Upper lobe of left lung (tissue), 6 donors: ENCODE measurements around the gene ARHGAP15. TPM values are rescaled to one million over a fixed set of nuclear protein-coding genes. Genes with fewer than 3 reads are reported as not detected.
"Not testable (repeated sequence)": the region's sequence is repeated elsewhere in the genome, so short reads cannot be mapped to it uniquely, and the experiment has no call there.

Source experiments
- ATAC-seq, 2 donors: fragments of 200-7000 bp; cut with Tn5 transposase; one replicate each; pipeline ENCODE4 v1.9.1; 2022; ENCODE audit warnings: mild to moderate bottlenecking in 2 of 2, moderate library complexity in 2 of 2; ENCODE audit not compliant: low FRiP score in 2 of 2
- DNase-seq, 2 donors: peaks; one replicate each; pipeline ENCODE4 v3.0.0-alpha.2; 2019 to 2020
- H3K27ac ChIP-seq, 4 donors: fragments of 200-600 bp; sonication (generic); one replicate each; pipeline ENCODE4 v1.5.1; 2016 to 2019
- H3K27me3 ChIP-seq, 4 donors: fragments of 200-600 bp; sonication (generic); one replicate each; pipeline ENCODE4 v1.5.1; 2017 to 2019
- H3K36me3 ChIP-seq, 4 donors: fragments of 200-600 bp; sonication (generic); one replicate each; pipeline ENCODE4 v1.5.1; 2016 to 2019
- H3K4me1 ChIP-seq, 4 donors: fragments of 200-600 bp; sonication (generic); one replicate each; pipeline ENCODE4 v1.5.1; 2018 to 2019
- H3K4me3 ChIP-seq, 4 donors: fragments of 200-600 bp; sonication (generic); one replicate each; pipeline ENCODE4 v1.5.1; 2017 to 2019; ENCODE audit warnings: mild to moderate bottlenecking in 2 of 4, moderate library complexity in 1 of 4
- H3K9me3 ChIP-seq, 4 donors: fragments of 200-600 bp; sonication (generic); one replicate each; pipeline ENCODE4 v1.5.1; 2018 to 2019
- CTCF ChIP-seq, 6 experiments: fragments of 450-650 bp in 4 of 6; fragments of 200-600 bp in 2 of 6; sonication (generic) in 2 of 6; IDR thresholded peaks; one replicate each; pipeline ENCODE4 v1.5.1; 2016 to 2019; ENCODE audit warnings: antibody characterized with exemption in 6 of 6
- EP300 ChIP-seq, 4 donors: sonication (generic); formaldehyde crosslinking; IDR thresholded peaks; one replicate each; pipeline ENCODE4 v1.5.1; 2017; ENCODE audit warnings: antibody characterized with exemption in 4 of 4, control low read depth in 2 of 4
- POLR2A ChIP-seq, 4 donors: fragments of 450-650 bp; IDR thresholded peaks; one replicate each; pipeline ENCODE4 v1.5.1; 2016 to 2017; ENCODE audit warnings: antibody characterized with exemption in 4 of 4, mild to moderate bottlenecking in 2 of 4
- POLR2AphosphoS5 ChIP-seq, 2 donors: sonication (generic); formaldehyde crosslinking; IDR thresholded peaks; one replicate each; pipeline ENCODE4 v1.5.1; 2017; ENCODE audit warnings: antibody characterized with exemption in 2 of 2
- WGBS, 2 donors: methylation state at CpG; one replicate each; pipeline ENCODE4 v1.1.5; 2017 to 2018; 5-methylcytosine and 5-hydroxymethylcytosine counted together
- total RNA-seq, 6 donors: library from RNA; depleted of rRNA in 4 of 6; stranded (reverse); fragments of >200 nt in 4 of 6; gene quantifications; one replicate each; pipeline versions ENCODE4 v1.1.0 to v1.2.1, GENCODE V29; 2016 to 2021
- donor health status: DM: no; HTN: no; CAD: no; lungs with moderate emphysema.
- donor health status: DM: no; HTN: yes; CAD: no; lungs with severe emphysema.

The ARHGAP15 gene
- total RNA-seq, 6 donors from 2014 or later: 11.9 to 57.6 (median 17.5) TPM

- ATAC-seq: no peak
- no peak for DNase-seq
- H3K27me3 ChIP-seq: no peaks in the 10 kb centered on the region
- H3K27ac ChIP-seq: no peak overlapping the region
- no peaks in the 10 kb centered on the region for H3K36me3 ChIP-seq
- H3K4me3 ChIP-seq: no peak overlapping the region
- TF ChIP-seq CTCF (IDR thresholded peaks at IDR 0.05) (no peak), POLR2AphosphoS5 (IDR thresholded peaks at IDR 0.05) (no peak), EP300 (IDR thresholded peaks at IDR 0.05) (no peak), POLR2A (IDR thresholded peaks at IDR 0.05) (no peak)
- no peaks in the 10 kb centered on the region for H3K4me1 ChIP-seq
- H3K9me3 ChIP-seq: no peaks in the 10 kb centered on the region
Measured at GRCh38 chr2:143532061-143532460, 402.8 kb downstream of the ARHGAP15 start.

GRCh38 chr2:143533846-143534245 is 404.6 kb downstream of the ARHGAP15 start:
- no peaks in the 10 kb centered on the region for H3K27me3 ChIP-seq
- H3K4me1 ChIP-seq: no peaks in the 10 kb centered on the region
- TF ChIP-seq EP300 (IDR thresholded peaks at IDR 0.05) (no peak), POLR2AphosphoS5 (IDR thresholded peaks at IDR 0.05) (no peak), POLR2A (IDR thresholded peaks at IDR 0.05) (no peak), CTCF (IDR thresholded peaks at IDR 0.05) (no peak)
- no peaks in the 10 kb centered on the region for H3K9me3 ChIP-seq
- ATAC-seq: no peak
- 90 to 93% methylated on average over 4 of the region's 4 CpGs for WGBS, 2 donors
- no peak for DNase-seq
- no peaks in the 10 kb centered on the region for H3K36me3 ChIP-seq
- no peak overlapping the region for H3K4me3 ChIP-seq
- H3K27ac ChIP-seq: no peak overlapping the region

- ATAC-seq (no peak), DNase-seq (no peak)
- Histone ChIP-seq H3K4me1 (no peaks in the 10 kb centered on the region), H3K9me3 (no peaks in the 10 kb centered on the region), H3K27ac (no peak overlapping the region), H3K4me3 (no peak overlapping the region), H3K36me3 (no peaks in the 10 kb centered on the region), H3K27me3 (no peaks in the 10 kb centered on the region)
- TF ChIP-seq EP300 (IDR thresholded peaks at IDR 0.05) (no peak), POLR2AphosphoS5 (IDR thresholded peaks at IDR 0.05) (no peak), CTCF (IDR thresholded peaks at IDR 0.05) (no peak), POLR2A (IDR thresholded peaks at IDR 0.05) (no peak)
- WGBS, 2 donors: 79 to 85% methylated on average over 2 of the region's 2 CpGs
Measured at GRCh38 chr2:143535802-143536201, 406.6 kb downstream of the ARHGAP15 start.

- not testable (repeated sequence) for DNase-seq
Measured at GRCh38 chr2:143541899-143542298, 412.7 kb downstream of the ARHGAP15 start.

GRCh38 chr2:143545059-143545948 is 416.1 kb downstream of the ARHGAP15 start:
- H3K9me3 ChIP-seq: no peaks in the 10 kb centered on the region
- H3K4me3 ChIP-seq: no peak overlapping the region
- H3K4me1 ChIP-seq: no peaks in the 10 kb centered on the region
- no peaks in the 10 kb centered on the region for H3K36me3 ChIP-seq
- TF ChIP-seq EP300 (IDR thresholded peaks at IDR 0.05): no peak
- H3K27me3 ChIP-seq: no peaks in the 10 kb centered on the region
- no peak for ATAC-seq
- peak overlapping the region in 1 of 4 donors; percentile 18 for H3K27ac ChIP-seq
- WGBS, 2 donors: 88 to 89% methylated on average over 7 of the region's 7 CpGs
- DNase-seq: no peak

More at GRCh38 chr2:143541899-143542298, 412.7 kb downstream of the ARHGAP15 start:
- not testable (repeated sequence) for H3K4me3 ChIP-seq, H3K36me3 ChIP-seq, H3K9me3 ChIP-seq, H3K27ac ChIP-seq, H3K27me3 ChIP-seq, H3K4me1 ChIP-seq, ATAC-seq
- 93 to 97% methylated on average over 6 to 11 of the region's 11 CpGs for WGBS, 2 donors

GRCh38 chr2:143545949-143546255 is 416.7 kb downstream of the ARHGAP15 start:
- WGBS, 2 donors: 60 to 69% methylated on average over 4 of the region's 4 CpGs
- no peaks in the 10 kb centered on the region for H3K9me3 ChIP-seq
- H3K4me1 ChIP-seq: peaks cover 0 to 3% (median 0%) of the 10 kb centered on the region in 4 donors
- DNase-seq (no peak), ATAC-seq (no peak)
- no peak overlapping the region for H3K4me3 ChIP-seq
- H3K36me3 ChIP-seq: no peaks in the 10 kb centered on the region
- H3K27ac ChIP-seq: peak overlapping the region in 1 of 4 donors; percentile 18
- H3K27me3 ChIP-seq: no peaks in the 10 kb centered on the region
- TF ChIP-seq POLR2AphosphoS5 (IDR thresholded peaks at IDR 0.05): no peak
- TF ChIP-seq EP300 (IDR thresholded peaks at IDR 0.05): no peak
- no peak for TF ChIP-seq CTCF (IDR thresholded peaks at IDR 0.05)
- TF ChIP-seq POLR2A (IDR thresholded peaks at IDR 0.05): no peak
